Tibial artery (tissue), 4 donors: ENCODE results near the gene IL21R.

Experiments
- DNase-seq, 2 donors: peaks; one replicate each; pipeline ENCODE4 v3.0.0-alpha.2; 2019
- H3K27ac ChIP-seq, 2 donors: fragments of 200-600 bp; sonication (generic) in 1 of 2; 1 replicate in 1 of 2; 2 replicates in 1 of 2; pipeline ENCODE4 v1.5.1; 2018 to 2019; ENCODE audit warnings: mild to moderate bottlenecking in 1 of 2
- H3K27me3 ChIP-seq, 2 donors: fragments of 200-600 bp; sonication (generic) in 1 of 2; one replicate each; pipeline versions ENCODE4 v1.5.1 to v1.6.0; 2016 to 2019
- H3K36me3 ChIP-seq, 3 donors: fragments of 200-600 bp; sonication (generic) in 2 of 3; one replicate each; pipeline ENCODE4 v1.5.1; 2016 to 2019; ENCODE audit warnings: mild to moderate bottlenecking in 2 of 3
- H3K4me1 ChIP-seq, 4 donors: fragments of 200-600 bp; sonication (generic) in 2 of 4; 1 replicate in 3 of 4; 2 replicates in 1 of 4; pipeline ENCODE4 v1.5.1; 2016 to 2019
- H3K4me3 ChIP-seq, 2 donors: fragments of 200-600 bp; sonication (generic) in 1 of 2; 1 replicate in 1 of 2; 2 replicates in 1 of 2; pipeline ENCODE4 v1.5.1; 2018 to 2019; ENCODE audit warnings: mild to moderate bottlenecking in 2 of 2
- H3K9me3 ChIP-seq, 3 donors: fragments of 200-600 bp; sonication (generic) in 1 of 3; one replicate each; pipeline ENCODE4 v1.5.1; 2016 to 2019
- intact Hi-C: fragments of 100-400 bp; cut with DNase I; formaldehyde crosslinking; loops from one replicate; pipeline ENCODE4 v1.15.0; 2023; ENCODE audit warnings: low total_unique reads
- TF ChIP-seq, protein P1 (sequence below), 2 experiments: fragments of 200-600 bp in 1 of 2; fragments of 450-650 bp in 1 of 2; IDR thresholded peaks; one replicate each; pipeline ENCODE4 v1.5.1; 2017 to 2019; ENCODE audit warnings: antibody characterized with exemption in 2 of 2, mild to moderate bottlenecking in 1 of 2, moderate library complexity in 1 of 2

IL21R gene

DNA sequence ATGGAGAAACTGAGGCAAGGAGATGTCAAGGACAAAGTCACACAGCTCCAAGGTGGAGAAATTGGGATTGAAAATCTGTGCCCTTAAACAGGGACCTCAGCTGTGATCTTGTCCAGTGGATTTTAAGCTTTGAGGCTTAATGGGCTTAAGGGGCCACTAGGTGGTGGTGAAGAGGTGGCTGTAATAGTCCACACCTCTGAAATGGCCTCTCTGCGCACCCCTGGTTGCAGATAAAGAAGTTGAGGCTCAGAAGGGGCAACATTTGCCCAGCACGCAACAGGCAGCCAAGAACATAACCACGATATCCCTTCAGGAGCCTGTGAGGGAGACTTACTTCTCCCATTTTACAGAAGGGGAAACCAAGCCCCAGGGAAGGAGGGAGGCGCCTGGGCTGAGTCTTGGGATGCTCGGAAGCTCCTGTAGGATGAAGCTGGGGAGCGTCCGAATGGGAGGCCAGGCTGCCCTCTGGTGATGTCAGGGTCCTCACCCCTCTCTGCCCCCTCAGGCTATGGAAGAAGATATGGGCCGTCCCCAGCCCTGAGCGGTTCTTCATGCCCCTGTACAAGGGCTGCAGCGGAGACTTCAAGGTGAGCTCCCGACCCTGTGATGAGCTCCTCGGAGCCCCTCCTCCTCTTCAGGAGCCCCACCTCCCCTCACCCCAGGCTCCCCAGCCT lies 43.7 kb downstream of the IL21R start:
- peak in 1 of 2 donors; percentile 48 for DNase-seq
- TF ChIP-seq, protein P1, sequence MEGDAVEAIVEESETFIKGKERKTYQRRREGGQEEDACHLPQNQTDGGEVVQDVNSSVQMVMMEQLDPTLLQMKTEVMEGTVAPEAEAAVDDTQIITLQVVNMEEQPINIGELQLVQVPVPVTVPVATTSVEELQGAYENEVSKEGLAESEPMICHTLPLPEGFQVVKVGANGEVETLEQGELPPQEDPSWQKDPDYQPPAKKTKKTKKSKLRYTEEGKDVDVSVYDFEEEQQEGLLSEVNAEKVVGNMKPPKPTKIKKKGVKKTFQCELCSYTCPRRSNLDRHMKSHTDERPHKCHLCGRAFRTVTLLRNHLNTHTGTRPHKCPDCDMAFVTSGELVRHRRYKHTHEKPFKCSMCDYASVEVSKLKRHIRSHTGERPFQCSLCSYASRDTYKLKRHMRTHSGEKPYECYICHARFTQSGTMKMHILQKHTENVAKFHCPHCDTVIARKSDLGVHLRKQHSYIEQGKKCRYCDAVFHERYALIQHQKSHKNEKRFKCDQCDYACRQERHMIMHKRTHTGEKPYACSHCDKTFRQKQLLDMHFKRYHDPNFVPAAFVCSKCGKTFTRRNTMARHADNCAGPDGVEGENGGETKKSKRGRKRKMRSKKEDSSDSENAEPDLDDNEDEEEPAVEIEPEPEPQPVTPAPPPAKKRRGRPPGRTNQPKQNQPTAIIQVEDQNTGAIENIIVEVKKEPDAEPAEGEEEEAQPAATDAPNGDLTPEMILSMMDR (IDR thresholded peaks at IDR 0.05) = no peak
- Histone ChIP-seq H3K27me3 (peaks cover 0 to 39% of the 10 kb centered on the region in 2 donors), H3K4me3 (no peak overlapping the region), H3K36me3 (no peaks in the 10 kb centered on the region), H3K9me3 (peaks cover 4 to 19% (median 13%) of the 10 kb centered on the region in 3 donors), H3K4me1 (no peaks in the 10 kb centered on the region), H3K27ac (no peak overlapping the region)
- intact Hi-C loops = no loop called here

DNA sequence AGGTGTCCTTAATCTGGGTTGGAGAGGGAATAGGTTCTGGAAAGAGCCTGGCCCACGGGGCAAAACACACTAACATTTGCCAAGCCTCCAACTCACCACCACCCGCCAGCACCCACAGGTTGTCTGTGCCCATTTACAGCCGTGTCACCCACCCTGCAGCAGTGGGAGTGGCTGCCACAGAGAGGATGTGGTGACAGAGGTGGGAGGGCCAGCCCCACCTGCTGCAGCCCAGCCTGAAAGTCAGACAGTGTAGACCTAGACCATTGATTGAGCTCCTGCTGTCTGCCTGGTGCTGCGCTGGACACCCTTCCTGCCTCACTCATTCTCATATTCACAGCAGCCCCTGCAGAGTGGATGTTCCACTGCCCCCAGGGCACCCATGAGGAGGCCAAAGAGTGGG lies 44.7 kb downstream of the IL21R start:
- TF ChIP-seq, protein P1 (IDR thresholded peaks at IDR 0.05) = no peak
- peaks cover 0 to 46% of the 10 kb centered on the region in 2 donors for H3K27me3 ChIP-seq
- no peak overlapping the region for H3K4me3 ChIP-seq
- H3K9me3 ChIP-seq = peaks cover 4 to 19% (median 13%) of the 10 kb centered on the region in 3 donors
- DNase-seq = no peak
- no peaks in the 10 kb centered on the region for H3K4me1 ChIP-seq
- intact Hi-C loops = no loop called here
- no peak overlapping the region for H3K27ac ChIP-seq
- H3K36me3 ChIP-seq = no peaks in the 10 kb centered on the region

DNA sequence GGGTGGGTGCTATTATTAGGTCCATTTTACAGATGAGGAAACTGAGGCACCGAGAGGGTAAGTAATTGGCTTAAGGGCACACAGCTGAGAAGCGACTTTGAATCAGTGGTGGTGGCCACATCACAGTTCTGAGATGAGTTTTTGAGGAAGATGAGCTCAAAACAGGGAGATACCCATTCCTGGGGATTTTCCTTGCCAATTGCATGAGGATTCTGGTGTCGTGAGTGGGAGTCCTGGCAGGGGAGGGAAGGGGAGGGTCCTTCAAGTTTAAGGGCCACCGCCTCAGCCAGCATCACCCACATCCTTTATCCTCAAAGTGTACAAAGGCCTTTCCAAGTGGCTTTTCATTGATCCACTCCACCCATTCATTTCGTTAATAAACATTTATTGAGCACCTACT lies 45.3 kb downstream of the IL21R start:
- TF ChIP-seq, protein P1 (IDR thresholded peaks at IDR 0.05) = no peak
- intact Hi-C loops = no loop called here
- Histone ChIP-seq H3K4me3 (no peak overlapping the region), H3K27me3 (peaks cover 0 to 46% of the 10 kb centered on the region in 2 donors), H3K36me3 (no peaks in the 10 kb centered on the region), H3K27ac (no peak overlapping the region), H3K9me3 (peaks cover 4 to 19% (median 13%) of the 10 kb centered on the region in 3 donors), H3K4me1 (no peaks in the 10 kb centered on the region)
- DNase-seq = no peak

DNA sequence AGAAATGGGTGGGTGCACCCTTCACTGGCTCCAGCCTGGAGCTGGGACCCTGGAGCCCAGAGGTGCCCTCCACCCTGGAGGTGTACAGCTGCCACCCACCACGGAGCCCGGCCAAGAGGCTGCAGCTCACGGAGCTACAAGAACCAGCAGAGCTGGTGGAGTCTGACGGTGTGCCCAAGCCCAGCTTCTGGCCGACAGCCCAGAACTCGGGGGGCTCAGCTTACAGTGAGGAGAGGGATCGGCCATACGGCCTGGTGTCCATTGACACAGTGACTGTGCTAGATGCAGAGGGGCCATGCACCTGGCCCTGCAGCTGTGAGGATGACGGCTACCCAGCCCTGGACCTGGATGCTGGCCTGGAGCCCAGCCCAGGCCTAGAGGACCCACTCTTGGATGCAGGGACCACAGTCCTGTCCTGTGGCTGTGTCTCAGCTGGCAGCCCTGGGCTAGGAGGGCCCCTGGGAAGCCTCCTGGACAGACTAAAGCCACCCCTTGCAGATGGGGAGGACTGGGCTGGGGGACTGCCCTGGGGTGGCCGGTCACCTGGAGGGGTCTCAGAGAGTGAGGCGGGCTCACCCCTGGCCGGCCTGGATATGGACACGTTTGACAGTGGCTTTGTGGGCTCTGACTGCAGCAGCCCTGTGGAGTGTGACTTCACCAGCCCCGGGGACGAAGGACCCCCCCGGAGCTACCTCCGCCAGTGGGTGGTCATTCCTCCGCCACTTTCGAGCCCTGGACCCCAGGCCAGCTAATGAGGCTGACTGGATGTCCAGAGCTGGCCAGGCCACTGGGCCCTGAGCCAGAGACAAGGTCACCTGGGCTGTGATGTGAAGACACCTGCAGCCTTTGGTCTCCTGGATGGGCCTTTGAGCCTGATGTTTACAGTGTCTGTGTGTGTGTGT lies 46.8 kb downstream of the IL21R start:
- Histone ChIP-seq H3K36me3 (no peaks in the 10 kb centered on the region), H3K27me3 (peaks cover 0 to 46% of the 10 kb centered on the region in 2 donors), H3K4me1 (no peaks in the 10 kb centered on the region), H3K27ac (no peak overlapping the region), H3K4me3 (no peak overlapping the region), H3K9me3 (peaks cover 4 to 17% (median 13%) of the 10 kb centered on the region in 3 donors)
- DNase-seq = no peak
- TF ChIP-seq, protein P1 (IDR thresholded peaks at IDR 0.05) = no peak
- intact Hi-C loops = no loop called here

DNA sequence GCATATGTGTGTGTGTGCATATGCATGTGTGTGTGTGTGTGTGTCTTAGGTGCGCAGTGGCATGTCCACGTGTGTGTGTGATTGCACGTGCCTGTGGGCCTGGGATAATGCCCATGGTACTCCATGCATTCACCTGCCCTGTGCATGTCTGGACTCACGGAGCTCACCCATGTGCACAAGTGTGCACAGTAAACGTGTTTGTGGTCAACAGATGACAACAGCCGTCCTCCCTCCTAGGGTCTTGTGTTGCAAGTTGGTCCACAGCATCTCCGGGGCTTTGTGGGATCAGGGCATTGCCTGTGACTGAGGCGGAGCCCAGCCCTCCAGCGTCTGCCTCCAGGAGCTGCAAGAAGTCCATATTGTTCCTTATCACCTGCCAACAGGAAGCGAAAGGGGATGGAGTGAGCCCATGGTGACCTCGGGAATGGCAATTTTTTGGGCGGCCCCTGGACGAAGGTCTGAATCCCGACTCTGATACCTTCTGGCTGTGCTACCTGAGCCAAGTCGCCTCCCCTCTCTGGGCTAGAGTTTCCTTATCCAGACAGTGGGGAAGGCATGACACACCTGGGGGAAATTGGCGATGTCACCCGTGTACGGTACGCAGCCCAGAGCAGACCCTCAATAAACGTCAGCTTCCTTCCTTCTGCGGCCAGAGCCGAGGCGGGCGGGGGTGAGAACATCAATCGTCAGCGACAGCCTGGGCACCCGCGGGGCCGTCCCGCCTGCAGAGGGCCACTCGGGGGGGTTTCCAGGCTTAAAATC lies 47.6 kb downstream of the IL21R start:
- intact Hi-C loops = loop anchor here (10.0 kb wide), 1 partner anchor 75 kb away; no protein-coding TSS in a partner anchor
- H3K36me3 ChIP-seq = no peaks in the 10 kb centered on the region

More for the DNA sequence above, 47.6 kb downstream of the IL21R start:
- H3K27me3 ChIP-seq = peaks cover 0 to 46% of the 10 kb centered on the region in 2 donors
- H3K27ac ChIP-seq = no peak overlapping the region
- TF ChIP-seq, protein P1 (IDR thresholded peaks at IDR 0.05) = no peak
- peaks cover under 1 to 8% (median 5%) of the 10 kb centered on the region in 3 donors for H3K9me3 ChIP-seq
- DNase-seq = no peak
- H3K4me3 ChIP-seq = no peak overlapping the region
- H3K4me1 ChIP-seq = no peaks in the 10 kb centered on the region
